CD4-positive, CD25-positive, alpha-beta regulatory T cell (primary cell): Measurements from ENCODE around the gene OR5H6. TPM values are rescaled to one million over a fixed set of nuclear protein-coding genes. Genes with fewer than 3 reads are reported as not detected.
"Not testable (repeated sequence)": the region's sequence is repeated elsewhere in the genome, so short reads cannot be mapped to it uniquely, and the experiment has no call there.

ENCODE experiments used
- ATAC-seq, 2 donors: fragments of 150-1000 bp; cut with Tn5 transposase; one replicate each; pipeline ENCODE4 v1.10.0; 2021; ENCODE audit warnings: low read depth in 2 of 2, moderate number of reproducible peaks in 2 of 2, moderate library complexity in 1 of 2
- DNase-seq, 3 donors: peaks; one replicate each; pipeline versions ENCODE4 v3.0.0 to v3.0.0-alpha.2; 2012 to 2022; ENCODE audit warnings: mixed read lengths in 1 of 3
- H3K27ac ChIP-seq: one replicate; pipeline ENCODE4 v1.7.0; 2013; ENCODE audit warnings: mild to moderate bottlenecking, low read length; ENCODE audit not compliant: insufficient read depth, poor library complexity, severe bottlenecking
- H3K27me3 ChIP-seq: one replicate; pipeline ENCODE4 v1.7.0; 2013; ENCODE audit warnings: low read length; ENCODE audit not compliant: control insufficient read depth, insufficient read depth
- H3K36me3 ChIP-seq: one replicate; pipeline ENCODE4 v1.7.0; 2013; ENCODE audit warnings: mild to moderate bottlenecking, low read length, moderate library complexity; ENCODE audit not compliant: control insufficient read depth, insufficient read depth
- H3K4me1 ChIP-seq: 2 replicates; pipeline ENCODE4 v1.7.0; 2013; ENCODE audit warnings: mild to moderate bottlenecking, low read length; ENCODE audit not compliant: insufficient read depth, control insufficient read depth, poor library complexity, severe bottlenecking
- H3K4me3 ChIP-seq: one replicate; pipeline ENCODE4 v1.7.0; 2013; ENCODE audit warnings: low read depth, mild to moderate bottlenecking, low read length, moderate library complexity
- H3K9me3 ChIP-seq, 2 experiments: 1 replicate in 1 of 2; 2 replicates in 1 of 2; pipeline ENCODE4 v1.7.0; 2013; ENCODE audit warnings: low read length in 2 of 2, mild to moderate bottlenecking in 1 of 2, moderate library complexity in 1 of 2; ENCODE audit not compliant: control insufficient read depth in 2 of 2
- H3K27ac Mint-ChIP-seq, 3 donors: one replicate each; pipeline ENCODE4 v1.8.0; 2020 to 2022; ENCODE audit warnings: mild to moderate bottlenecking in 3 of 3, mixed read lengths in 3 of 3, moderate library complexity in 2 of 3
- H3K27me3 Mint-ChIP-seq: one replicate; pipeline ENCODE4 v1.8.0; 2022; ENCODE audit warnings: mild to moderate bottlenecking, mixed read lengths
- H3K36me3 Mint-ChIP-seq: one replicate; pipeline ENCODE4 v1.8.0; 2020; ENCODE audit warnings: mixed read lengths
- H3K4me1 Mint-ChIP-seq, 4 donors: one replicate each; pipeline ENCODE4 v1.8.0; 2020 to 2022; ENCODE audit warnings: mixed read lengths in 4 of 4, mild to moderate bottlenecking in 1 of 4
- H3K4me3 Mint-ChIP-seq, 4 donors: one replicate each; pipeline ENCODE4 v1.8.0; 2020 to 2022; ENCODE audit warnings: mild to moderate bottlenecking in 4 of 4, mixed read lengths in 4 of 4, moderate library complexity in 3 of 4
- H3K9me3 Mint-ChIP-seq, 7 donors: one replicate each; pipeline ENCODE4 v1.8.0; 2020 to 2022; ENCODE audit warnings: mixed read lengths in 7 of 7, mild to moderate bottlenecking in 3 of 7, moderate library complexity in 2 of 7
- polyA plus RNA-seq, 4 donors: library from polyadenylated mRNA; unstranded; fragments of 300-500 nt; fragmentation: Illumina TruSeq; gene quantifications; one replicate each; pipeline ENCODE4 v1.2.3, GENCODE V29; 2021
- total RNA-seq: library from RNA; stranded (reverse); gene quantifications from one replicate; pipeline ENCODE4 v1.2.3, GENCODE V29; 2022

OR5H6 gene
- total and polyA plus RNA-seq, 5 donors from 2014 or later = not detected

- Mint-ChIP-seq H3K4me3 (no peak overlapping the region), H3K9me3 (peaks cover 0 to 3% (median 0%) of the 10 kb centered on the region in 7 donors), H3K27ac (no peak overlapping the region), H3K4me1 (no peaks in the 10 kb centered on the region), H3K27me3 (peaks cover 4% of the 10 kb centered on the region), H3K36me3 (no peaks in the 10 kb centered on the region)
- Histone ChIP-seq H3K27ac (no peak overlapping the region), H3K4me3 (no peak overlapping the region), H3K27me3 (no peaks in the 10 kb centered on the region), H3K36me3 (no peaks in the 10 kb centered on the region), H3K4me1 (no peaks in the 10 kb centered on the region), H3K9me3 (no peaks in the 10 kb centered on the region)
- DNase-seq (no peak), ATAC-seq (no peak)
Measured at GRCh38 chr3:98246142-98246541, 17.9 kb upstream of the OR5H6 start.

DNA sequence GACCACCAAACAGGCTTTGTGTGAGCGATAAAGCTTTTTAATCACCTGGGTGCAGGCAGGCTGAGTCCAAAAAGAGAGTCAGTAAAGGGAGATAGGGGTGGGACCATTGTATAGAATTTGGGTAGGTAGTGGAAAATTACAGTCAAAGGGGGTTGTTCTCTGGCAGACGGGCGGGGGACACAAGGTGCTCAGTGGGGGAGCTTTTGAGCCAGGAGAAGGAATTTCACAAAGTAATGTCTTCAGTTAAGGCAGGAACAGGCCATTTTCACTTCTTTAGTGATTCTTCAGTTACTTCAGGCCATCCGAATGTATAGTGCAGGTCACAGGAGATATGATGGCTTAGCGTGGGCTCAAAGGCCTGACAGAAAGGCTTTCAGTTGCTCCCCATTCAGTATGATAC, 8.0 kb upstream of the OR5H6 start:
- not testable (repeated sequence) for H3K4me3 ChIP-seq, DNase-seq, H3K9me3 ChIP-seq, H3K36me3 Mint-ChIP-seq, H3K9me3 Mint-ChIP-seq, ATAC-seq, H3K27me3 ChIP-seq, H3K27ac Mint-ChIP-seq, H3K36me3 ChIP-seq, H3K4me3 Mint-ChIP-seq, H3K4me1 ChIP-seq, H3K27ac ChIP-seq, H3K4me1 Mint-ChIP-seq
- peaks cover 10% of the 10 kb centered on the region for H3K27me3 Mint-ChIP-seq

DNA sequence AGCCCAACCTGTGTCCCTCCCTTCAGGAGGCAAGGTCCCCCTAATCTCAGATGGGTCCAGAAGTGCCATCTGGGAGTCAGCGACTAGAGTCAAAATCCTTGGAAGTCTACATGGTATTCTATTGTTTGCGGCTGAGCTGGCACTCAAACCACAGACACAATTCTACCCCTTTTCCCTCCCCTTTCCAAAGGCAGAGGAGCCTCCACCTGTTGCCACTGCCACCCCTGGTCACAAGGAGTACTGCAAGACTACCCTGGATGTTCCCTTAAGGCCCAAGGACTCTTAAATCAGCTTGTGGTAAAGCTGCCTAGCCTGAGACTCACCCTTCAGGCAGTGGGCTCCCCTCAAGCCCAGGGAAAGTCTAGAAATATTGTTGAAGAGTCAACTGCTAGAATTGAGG, 4.3 kb upstream of the OR5H6 start:
- Mint-ChIP-seq H3K4me3 (no peak overlapping the region), H3K36me3 (no peaks in the 10 kb centered on the region), H3K4me1 (no peaks in the 10 kb centered on the region), H3K27me3 (peaks cover 10% of the 10 kb centered on the region), H3K27ac (no peak overlapping the region), H3K9me3 (peaks cover 0 to 5% (median 0%) of the 10 kb centered on the region in 7 donors)
- Histone ChIP-seq H3K27ac (no peak overlapping the region), H3K27me3 (no peaks in the 10 kb centered on the region), H3K4me3 (no peak overlapping the region), H3K36me3 (no peaks in the 10 kb centered on the region), H3K4me1 (no peaks in the 10 kb centered on the region), H3K9me3 (no peaks in the 10 kb centered on the region)
- DNase-seq (peak in 1 of 3 donors; percentile 14), ATAC-seq (no peak)

GRCh38 chr3:98262046-98262445, 2.0 kb upstream of the OR5H6 start:
- DNase-seq = no peak
- no peaks in the 10 kb centered on the region for H3K36me3 Mint-ChIP-seq
- no peak overlapping the region for H3K4me3 Mint-ChIP-seq

GRCh38 chr3:98269846-98270245, 5.8 kb downstream of the OR5H6 start:
- H3K27me3 Mint-ChIP-seq = peaks cover 22% of the 10 kb centered on the region
- Histone ChIP-seq H3K27me3 (no peaks in the 10 kb centered on the region), H3K36me3 (no peaks in the 10 kb centered on the region), H3K9me3 (peaks cover 8 to 10% of the 10 kb centered on the region in 2 experiments), H3K27ac (no peak overlapping the region), H3K4me3 (no peak overlapping the region), H3K4me1 (no peaks in the 10 kb centered on the region)
- ATAC-seq (no peak), DNase-seq (no peak)
- no peaks in the 10 kb centered on the region for H3K4me1 Mint-ChIP-seq
- no peak overlapping the region for H3K4me3 Mint-ChIP-seq
- H3K36me3 Mint-ChIP-seq = peaks cover 6% of the 10 kb centered on the region
- H3K27ac Mint-ChIP-seq = no peak overlapping the region
- peaks cover 4 to 25% (median 7%) of the 10 kb centered on the region in 7 donors for H3K9me3 Mint-ChIP-seq

More at GRCh38 chr3:98262046-98262445, 2.0 kb upstream of the OR5H6 start:
- Histone ChIP-seq H3K36me3 (no peaks in the 10 kb centered on the region), H3K9me3 (no peaks in the 10 kb centered on the region), H3K27me3 (no peaks in the 10 kb centered on the region), H3K4me3 (no peak overlapping the region), H3K4me1 (no peaks in the 10 kb centered on the region), H3K27ac (no peak overlapping the region)
- no peak overlapping the region for H3K27ac Mint-ChIP-seq
- peaks cover 0 to 5% (median 0%) of the 10 kb centered on the region in 7 donors for H3K9me3 Mint-ChIP-seq
- ATAC-seq = no peak
- H3K27me3 Mint-ChIP-seq = peaks cover 15% of the 10 kb centered on the region
- no peaks in the 10 kb centered on the region for H3K4me1 Mint-ChIP-seq

GRCh38 chr3:98272126-98272525, 8.1 kb downstream of the OR5H6 start:
- DNase-seq (no peak), ATAC-seq (no peak)
- Mint-ChIP-seq H3K4me1 (no peaks in the 10 kb centered on the region), H3K27me3 (peaks cover 23% of the 10 kb centered on the region), H3K27ac (no peak overlapping the region), H3K36me3 (peaks cover 6% of the 10 kb centered on the region), H3K4me3 (no peak overlapping the region), H3K9me3 (peaks cover 4 to 25% (median 9%) of the 10 kb centered on the region in 7 donors)
- H3K9me3 ChIP-seq = peaks cover 8 to 10% of the 10 kb centered on the region in 2 experiments
- no peak overlapping the region for H3K4me3 ChIP-seq
- H3K4me1 ChIP-seq = no peaks in the 10 kb centered on the region
- no peaks in the 10 kb centered on the region for H3K27me3 ChIP-seq
- no peak overlapping the region for H3K27ac ChIP-seq
- no peaks in the 10 kb centered on the region for H3K36me3 ChIP-seq

- peaks cover 29% of the 10 kb centered on the region for H3K27me3 Mint-ChIP-seq
- no peak overlapping the region for H3K4me3 ChIP-seq
- no peak overlapping the region for H3K4me3 Mint-ChIP-seq
- H3K36me3 Mint-ChIP-seq = peaks cover 6% of the 10 kb centered on the region
- H3K27ac Mint-ChIP-seq = no peak overlapping the region
- no peak overlapping the region for H3K27ac ChIP-seq
- no peaks in the 10 kb centered on the region for H3K27me3 ChIP-seq
- H3K9me3 Mint-ChIP-seq = peaks cover 0 to 10% (median 5%) of the 10 kb centered on the region in 7 donors
- H3K4me1 Mint-ChIP-seq = peaks cover 0 to 2% (median 1%) of the 10 kb centered on the region in 4 donors
- H3K9me3 ChIP-seq = peaks cover 6% of the 10 kb centered on the region in 2 experiments
- DNase-seq = no peak
- no peak for ATAC-seq
- H3K4me1 ChIP-seq = no peaks in the 10 kb centered on the region
- H3K36me3 ChIP-seq = no peaks in the 10 kb centered on the region
Measured at GRCh38 chr3:98274914-98275313, 10.9 kb downstream of the OR5H6 start.

- H3K36me3 Mint-ChIP-seq = no peaks in the 10 kb centered on the region
- DNase-seq (no peak), ATAC-seq (no peak)
- peaks cover 0 to 2% (median 0%) of the 10 kb centered on the region in 7 donors for H3K9me3 Mint-ChIP-seq
- no peak within 1 kb of the TSS for H3K27ac ChIP-seq
- no peak within 1 kb of the TSS for H3K4me3 Mint-ChIP-seq
- H3K9me3 ChIP-seq = no peaks in the 10 kb centered on the region
- H3K4me1 ChIP-seq = no peaks in the 10 kb centered on the region
- no peaks in the 10 kb centered on the region for H3K36me3 ChIP-seq
- H3K4me1 Mint-ChIP-seq = peaks cover 0 to 4% (median 2%) of the 10 kb centered on the region in 4 donors
- no peak within 1 kb of the TSS for H3K27ac Mint-ChIP-seq
- H3K27me3 ChIP-seq = no peaks in the 10 kb centered on the region
- H3K27me3 Mint-ChIP-seq = peaks cover 18% of the 10 kb centered on the region
- no peak within 1 kb of the TSS for H3K4me3 ChIP-seq
Measured at GRCh38 chr3:98282205-98282604, 18.2 kb downstream of the OR5H6 start, which contains the start of gene OR5H2. TSS of gene OR5H2 (plus strand) at chr3:98282505. CDS start at chr3:98282903, 398 bp downstream.
